Brain microvascular endothelial cell (primary cell): ENCODE data around the gene ZCCHC10.

ENCODE experiments used
- DNase-seq: peaks from one replicate; pipeline ENCODE4 v3.0.0-alpha.2; 2020
- H3K27ac ChIP-seq: fragments of 250-450 bp; sonication (Bioruptor Pico); 2 replicates; pipeline ENCODE4 v1.5.1; 2020; ENCODE audit warnings: mild to moderate bottlenecking, moderate library complexity
- H3K27me3 ChIP-seq: fragments of 250-450 bp; sonication (Bioruptor Pico); replicated peaks from 2 replicates; pipeline ENCODE4 v1.5.1; 2020; ENCODE audit warnings: mild to moderate bottlenecking
- H3K36me3 ChIP-seq: fragments of 250-450 bp; sonication (Bioruptor Pico); replicated peaks from 2 replicates; pipeline ENCODE4 v1.5.1; 2020; ENCODE audit warnings: mild to moderate bottlenecking
- H3K4me3 ChIP-seq: 2 replicates; pipeline ENCODE4 v1.5.1; 2011; ENCODE audit warnings: low read depth, mild to moderate bottlenecking, control low read depth, low read length, moderate library complexity
- in situ Hi-C: cut with HindIII; loops from 2 replicates; pipeline ENCODE4 v1.10.0; 2017; ENCODE audit warnings: low sequenced_read_pairs, low pct_ligation_motif_present
- TF ChIP-seq, protein P1 (sequence below): IDR thresholded peaks from 2 replicates; pipeline ENCODE4 v1.5.1; 2011; ENCODE audit warnings: low read depth, mild to moderate bottlenecking, moderate library complexity, low read length, control low read depth, inconsistent platforms; ENCODE audit errors: missing control alignments

Gene ZCCHC10

DNA sequence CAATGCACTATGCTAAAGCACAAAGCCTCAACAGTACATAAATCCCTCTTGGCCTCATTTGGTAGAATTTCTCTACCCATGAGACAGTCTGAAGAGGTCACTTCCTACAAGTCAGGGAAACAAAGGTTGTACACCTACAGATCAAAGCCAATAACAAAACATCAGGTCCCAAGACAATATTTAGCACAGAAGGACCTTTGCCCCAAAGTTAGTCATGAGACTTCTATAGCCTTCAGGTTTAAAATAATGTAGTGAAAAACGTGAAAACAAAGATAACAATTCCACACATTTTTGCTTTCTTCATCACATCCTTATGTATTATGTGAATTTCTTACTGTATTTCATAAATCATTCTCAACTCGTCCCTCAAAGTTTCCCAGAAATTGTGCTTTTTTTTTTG, 78.7 kb downstream of the ZCCHC10 start:
- in situ Hi-C loops: no loop called here
- H3K36me3 ChIP-seq: no peaks in the 10 kb centered on the region
- TF ChIP-seq, protein P1, sequence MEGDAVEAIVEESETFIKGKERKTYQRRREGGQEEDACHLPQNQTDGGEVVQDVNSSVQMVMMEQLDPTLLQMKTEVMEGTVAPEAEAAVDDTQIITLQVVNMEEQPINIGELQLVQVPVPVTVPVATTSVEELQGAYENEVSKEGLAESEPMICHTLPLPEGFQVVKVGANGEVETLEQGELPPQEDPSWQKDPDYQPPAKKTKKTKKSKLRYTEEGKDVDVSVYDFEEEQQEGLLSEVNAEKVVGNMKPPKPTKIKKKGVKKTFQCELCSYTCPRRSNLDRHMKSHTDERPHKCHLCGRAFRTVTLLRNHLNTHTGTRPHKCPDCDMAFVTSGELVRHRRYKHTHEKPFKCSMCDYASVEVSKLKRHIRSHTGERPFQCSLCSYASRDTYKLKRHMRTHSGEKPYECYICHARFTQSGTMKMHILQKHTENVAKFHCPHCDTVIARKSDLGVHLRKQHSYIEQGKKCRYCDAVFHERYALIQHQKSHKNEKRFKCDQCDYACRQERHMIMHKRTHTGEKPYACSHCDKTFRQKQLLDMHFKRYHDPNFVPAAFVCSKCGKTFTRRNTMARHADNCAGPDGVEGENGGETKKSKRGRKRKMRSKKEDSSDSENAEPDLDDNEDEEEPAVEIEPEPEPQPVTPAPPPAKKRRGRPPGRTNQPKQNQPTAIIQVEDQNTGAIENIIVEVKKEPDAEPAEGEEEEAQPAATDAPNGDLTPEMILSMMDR: no peak
- H3K27ac ChIP-seq: peak overlapping the region; percentile 62
- H3K27me3 ChIP-seq: no peaks in the 10 kb centered on the region
- DNase-seq: no peak
- no peak overlapping the region for H3K4me3 ChIP-seq
